Prostate gland (tissue), 2 donors: ENCODE measurements around the gene KCTD3. TPM values are rescaled to one million over a fixed set of nuclear protein-coding genes. Genes with fewer than 3 reads are reported as not detected.
A peak's percentile ranks its signal among the peaks of the same experiment; 100 is the strongest.

Experiments
- DNase-seq: peaks from one replicate; pipeline ENCODE4 v3.0.0-alpha.2; 2019; ENCODE audit warnings: low spot score
- H3K27ac ChIP-seq, 2 donors: fragments of 200-600 bp; sonication (generic); 2 replicates each; pipeline ENCODE4 v1.5.1; 2017 to 2019
- H3K27me3 ChIP-seq: fragments of 200-600 bp; sonication (generic); replicated peaks from 2 replicates; pipeline ENCODE4 v1.5.1; 2019; ENCODE audit not compliant: insufficient read depth
- H3K36me3 ChIP-seq, 2 donors: fragments of 200-600 bp; sonication (generic); 1 replicate in 1 of 2; 2 replicates in 1 of 2; pipeline versions ENCODE4 v1.5.1 to v1.8.1; 2017 to 2019
- H3K4me1 ChIP-seq: fragments of 200-600 bp; sonication (generic); replicated peaks from 2 replicates; pipeline ENCODE4 v1.5.1; 2019
- H3K4me3 ChIP-seq, 2 donors: fragments of 200-600 bp; sonication (generic); 2 replicates each; pipeline ENCODE4 v1.5.1; 2017 to 2019
- H3K9me3 ChIP-seq: fragments of 200-600 bp; sonication (generic); 2 replicates; pipeline ENCODE4 v1.5.1; 2017
- CTCF ChIP-seq, 4 experiments: fragments of 200-600 bp in 2 of 4; fragments of 450-650 bp in 2 of 4; sonication (generic) in 2 of 4; IDR thresholded peaks; 1 replicate in 3 of 4; 2 replicates in 1 of 4; pipeline ENCODE4 v1.5.1; 2016 to 2019; ENCODE audit warnings: antibody characterized with exemption in 4 of 4, mild to moderate bottlenecking in 2 of 4, moderate library complexity in 2 of 4
- POLR2A ChIP-seq: fragments of 450-650 bp; IDR thresholded peaks from one replicate; pipeline ENCODE4 v1.6.1; 2016; ENCODE audit warnings: antibody characterized with exemption, mild to moderate bottlenecking
- POLR2AphosphoS5 ChIP-seq: sonication (generic); formaldehyde crosslinking; IDR thresholded peaks from one replicate; pipeline ENCODE4 v1.6.1; 2017; ENCODE audit warnings: antibody characterized with exemption
- WGBS: methylation state at CpG from one replicate; pipeline ENCODE4 v1.1.5; 2018; 5-methylcytosine and 5-hydroxymethylcytosine counted together
- intact Hi-C: fragments of 100-400 bp; cut with DNase I; formaldehyde crosslinking; loops from one replicate; pipeline ENCODE4 v1.14.2; 2022
- total RNA-seq, 2 donors: library from RNA; depleted of rRNA; stranded (reverse); fragments of >200 nt; gene quantifications; one replicate each; pipeline ENCODE4 v1.1.0, GENCODE V29; 2016

The KCTD3 gene
- total RNA-seq, 2 donors from 2014 or later, result 78.3 to 95.5 TPM

- Histone ChIP-seq H3K4me1 (no peaks in the 10 kb centered on the region), H3K27me3 (no peaks in the 10 kb centered on the region), H3K9me3 (no peaks in the 10 kb centered on the region), H3K36me3 (no peaks in the 10 kb centered on the region), H3K27ac (no peak overlapping the region), H3K4me3 (no peak overlapping the region)
- DNase-seq, result no peak
- 80% methylated on average over 4 of the region's 4 CpGs for WGBS
- intact Hi-C loops, result loop anchor here (10.0 kb wide), 1 partner anchor 1194 kb away; no protein-coding TSS in a partner anchor
- TF ChIP-seq CTCF (IDR thresholded peaks at IDR 0.05), result no peak
- TF ChIP-seq POLR2AphosphoS5, result no peak
- TF ChIP-seq POLR2A, result no peak
These were observed 38.0 kb upstream of the KCTD3 start for GRCh38 chr1:215529111-215529510.

- Histone ChIP-seq H3K27ac (no peak overlapping the region), H3K4me1 (no peaks in the 10 kb centered on the region), H3K4me3 (no peak overlapping the region), H3K9me3 (no peaks in the 10 kb centered on the region), H3K36me3 (no peaks in the 10 kb centered on the region), H3K27me3 (no peaks in the 10 kb centered on the region)
- WGBS, result 75% methylated on average over 2 of the region's 2 CpGs
- DNase-seq, result no peak
- TF ChIP-seq POLR2AphosphoS5 (no peak), CTCF (IDR thresholded peaks at IDR 0.05) (no peak), POLR2A (no peak)
- intact Hi-C loops, result loop anchor here (10.0 kb wide), 1 partner anchor 1195 kb away; no protein-coding TSS in a partner anchor
These were observed 37.5 kb upstream of the KCTD3 start for GRCh38 chr1:215529571-215529970.

- Histone ChIP-seq H3K36me3 (no peaks in the 10 kb centered on the region), H3K27me3 (no peaks in the 10 kb centered on the region), H3K9me3 (no peaks in the 10 kb centered on the region), H3K27ac (no peak overlapping the region), H3K4me1 (no peaks in the 10 kb centered on the region), H3K4me3 (no peak overlapping the region)
- intact Hi-C loops, result no loop called here
- TF ChIP-seq POLR2A (no peak), CTCF (IDR thresholded peaks at IDR 0.05) (no peak), POLR2AphosphoS5 (no peak)
- 76% methylated on average over 5 of the region's 5 CpGs for WGBS
- no peak for DNase-seq
These were observed 36.6 kb upstream of the KCTD3 start for GRCh38 chr1:215530401-215530984.

GRCh38 chr1:215539803-215540570 lies 27.1 kb upstream of the KCTD3 start:
- TF ChIP-seq POLR2A (no peak), POLR2AphosphoS5 (peak; percentile 68)

GRCh38 chr1:215542301-215542700 lies 24.8 kb upstream of the KCTD3 start:
- no peak for DNase-seq
- Histone ChIP-seq H3K9me3 (no peaks in the 10 kb centered on the region), H3K27ac (no peak overlapping the region), H3K4me3 (no peak overlapping the region), H3K4me1 (peaks cover 12% of the 10 kb centered on the region), H3K27me3 (no peaks in the 10 kb centered on the region), H3K36me3 (no peaks in the 10 kb centered on the region)
- intact Hi-C loops, result no loop called here
- 80% methylated on average over 1 of the region's 1 CpG for WGBS
- TF ChIP-seq CTCF (IDR thresholded peaks at IDR 0.05) (no peak), POLR2AphosphoS5 (no peak)

More at GRCh38 chr1:215539803-215540570, 27.1 kb upstream of the KCTD3 start:
- Histone ChIP-seq H3K27ac (peak overlapping the region; percentile 27 to 39), H3K4me3 (no peak overlapping the region), H3K36me3 (no peaks in the 10 kb centered on the region), H3K4me1 (peaks cover 12% of the 10 kb centered on the region), H3K9me3 (no peaks in the 10 kb centered on the region), H3K27me3 (no peaks in the 10 kb centered on the region)
- DNase-seq, result peak; percentile 85
- WGBS, result 3% methylated on average over 5 of the region's 5 CpGs
- intact Hi-C loops, result no loop called here
